Neuronal stem cell (in vitro differentiated cells): Measurements from ENCODE around the gene CD274.
"Not testable (repeated sequence)": the region's sequence is repeated elsewhere in the genome, so short reads cannot be mapped to it uniquely, and the experiment has no call there.

Experiments used
- DNase-seq: peaks from one replicate; pipeline ENCODE4 v3.0.0-alpha.2; 2013; ENCODE audit warnings: low spot score
- H2AFZ ChIP-seq: one replicate; pipeline ENCODE4 v1.6.1; 2013; ENCODE audit warnings: mild to moderate bottlenecking, low read length, inconsistent platforms
- H2AK5ac ChIP-seq: 2 replicates; pipeline ENCODE4 v1.6.1; 2013; ENCODE audit warnings: low read depth, mild to moderate bottlenecking, inconsistent platforms, low read length, moderate library complexity, mixed read lengths
- H2BK120ac ChIP-seq: 2 replicates; pipeline ENCODE4 v1.6.1; 2013; ENCODE audit warnings: low read depth, mild to moderate bottlenecking, inconsistent platforms, low read length, moderate library complexity, mixed read lengths
- H2BK12ac ChIP-seq: one replicate; pipeline ENCODE4 v1.6.1; 2013; ENCODE audit warnings: low read length, inconsistent platforms
- H2BK15ac ChIP-seq: 2 replicates; pipeline ENCODE4 v1.6.1; 2013; ENCODE audit warnings: mild to moderate bottlenecking, low read length, inconsistent platforms, mixed read lengths
- H2BK5ac ChIP-seq: one replicate; pipeline ENCODE4 v1.6.1; 2013; ENCODE audit warnings: inconsistent platforms, mild to moderate bottlenecking, low read length, moderate library complexity
- H3K14ac ChIP-seq: one replicate; pipeline ENCODE4 v1.6.1; 2013; ENCODE audit warnings: low read length, inconsistent platforms
- H3K18ac ChIP-seq: 2 replicates; pipeline ENCODE4 v1.6.1; 2013; ENCODE audit warnings: low read length, inconsistent platforms
- H3K23ac ChIP-seq: 2 replicates; pipeline ENCODE4 v1.6.1; 2013; ENCODE audit warnings: low read depth, mild to moderate bottlenecking, mixed read lengths, low read length, inconsistent platforms; ENCODE audit not compliant: poor library complexity
- H3K27ac ChIP-seq: replicated peaks from 3 replicates; pipeline ENCODE4 v1.5.1; 2013; ENCODE audit warnings: low read length, inconsistent platforms
- H3K27me3 ChIP-seq, 3 experiments: 2 replicates each; pipeline ENCODE4 v1.6.1; 2013; ENCODE audit warnings: low read length in 3 of 3, mild to moderate bottlenecking in 2 of 3, inconsistent platforms in 1 of 3, low read depth in 1 of 3, mixed read lengths in 1 of 3, moderate library complexity in 1 of 3; ENCODE audit not compliant: control insufficient read depth in 3 of 3, insufficient read depth in 3 of 3
- H3K36me3 ChIP-seq, 2 donors: replicated peaks in 1 of 2; 2 replicates each; pipeline ENCODE4 v1.6.1; 2013; ENCODE audit warnings: low read length in 2 of 2; ENCODE audit not compliant: control insufficient read depth in 2 of 2, insufficient read depth in 2 of 2
- H3K4ac ChIP-seq: 2 replicates; pipeline ENCODE4 v1.6.1; 2013; ENCODE audit warnings: inconsistent platforms, mild to moderate bottlenecking, low read length, moderate library complexity
- H3K4me1 ChIP-seq, 2 donors: 1 replicate in 1 of 2; 2 replicates in 1 of 2; pipeline ENCODE4 v1.6.1; 2013; ENCODE audit warnings: low read length in 2 of 2, low read depth in 1 of 2; ENCODE audit not compliant: control insufficient read depth in 2 of 2, insufficient read depth in 1 of 2
- H3K4me2 ChIP-seq: one replicate; pipeline ENCODE4 v1.6.1; 2013; ENCODE audit warnings: mild to moderate bottlenecking, low read length, inconsistent platforms; ENCODE audit not compliant: insufficient read depth, poor library complexity, severe bottlenecking
- H3K4me3 ChIP-seq, 2 donors: 2 replicates each; pipeline ENCODE4 v1.5.1; 2013; ENCODE audit warnings: low read length in 2 of 2, mild to moderate bottlenecking in 2 of 2, inconsistent platforms in 1 of 2, moderate library complexity in 1 of 2
- H3K79me1 ChIP-seq: one replicate; pipeline ENCODE4 v1.6.1; 2013; ENCODE audit warnings: low read depth, mild to moderate bottlenecking, inconsistent platforms, low read length, moderate library complexity
- H3K9ac ChIP-seq: one replicate; pipeline ENCODE4 v1.6.1; 2013; ENCODE audit warnings: mild to moderate bottlenecking, low read depth, low read length, inconsistent platforms; ENCODE audit not compliant: poor library complexity
- H3K9me3 ChIP-seq, 2 donors: replicated peaks in 1 of 2; 2 replicates each; pipeline versions ENCODE3 to v1.6.1; 2013; ENCODE audit warnings: low read length in 2 of 2, mild to moderate bottlenecking in 2 of 2, inconsistent platforms in 1 of 2, low read depth in 1 of 2, mixed read lengths in 1 of 2, moderate library complexity in 1 of 2; ENCODE audit not compliant: control insufficient read depth in 2 of 2, insufficient read depth in 1 of 2
- H4K8ac ChIP-seq: one replicate; pipeline ENCODE4 v1.6.1; 2013; ENCODE audit warnings: low read depth, mild to moderate bottlenecking, inconsistent platforms, low read length, moderate library complexity
- H4K91ac ChIP-seq: one replicate; pipeline ENCODE4 v1.6.1; 2013; ENCODE audit warnings: low read length, low read depth, mild to moderate bottlenecking, inconsistent platforms; ENCODE audit not compliant: poor library complexity
- WGBS, 2 donors: extraction: QIAGEN DNeasy Blood & Tissue Kit; methylation state at CpG; one replicate each; pipeline ENCODE4 v1.1.7; 2013; ENCODE audit warnings: missing lambda C conversion rate in 2 of 2, mixed read lengths in 1 of 2; ENCODE audit not compliant: insufficient read length in 2 of 2, insufficient replicate concordance in 1 of 2; ENCODE audit errors: extremely low coverage in 2 of 2; 5-methylcytosine and 5-hydroxymethylcytosine counted together

The CD274 gene

DNA sequence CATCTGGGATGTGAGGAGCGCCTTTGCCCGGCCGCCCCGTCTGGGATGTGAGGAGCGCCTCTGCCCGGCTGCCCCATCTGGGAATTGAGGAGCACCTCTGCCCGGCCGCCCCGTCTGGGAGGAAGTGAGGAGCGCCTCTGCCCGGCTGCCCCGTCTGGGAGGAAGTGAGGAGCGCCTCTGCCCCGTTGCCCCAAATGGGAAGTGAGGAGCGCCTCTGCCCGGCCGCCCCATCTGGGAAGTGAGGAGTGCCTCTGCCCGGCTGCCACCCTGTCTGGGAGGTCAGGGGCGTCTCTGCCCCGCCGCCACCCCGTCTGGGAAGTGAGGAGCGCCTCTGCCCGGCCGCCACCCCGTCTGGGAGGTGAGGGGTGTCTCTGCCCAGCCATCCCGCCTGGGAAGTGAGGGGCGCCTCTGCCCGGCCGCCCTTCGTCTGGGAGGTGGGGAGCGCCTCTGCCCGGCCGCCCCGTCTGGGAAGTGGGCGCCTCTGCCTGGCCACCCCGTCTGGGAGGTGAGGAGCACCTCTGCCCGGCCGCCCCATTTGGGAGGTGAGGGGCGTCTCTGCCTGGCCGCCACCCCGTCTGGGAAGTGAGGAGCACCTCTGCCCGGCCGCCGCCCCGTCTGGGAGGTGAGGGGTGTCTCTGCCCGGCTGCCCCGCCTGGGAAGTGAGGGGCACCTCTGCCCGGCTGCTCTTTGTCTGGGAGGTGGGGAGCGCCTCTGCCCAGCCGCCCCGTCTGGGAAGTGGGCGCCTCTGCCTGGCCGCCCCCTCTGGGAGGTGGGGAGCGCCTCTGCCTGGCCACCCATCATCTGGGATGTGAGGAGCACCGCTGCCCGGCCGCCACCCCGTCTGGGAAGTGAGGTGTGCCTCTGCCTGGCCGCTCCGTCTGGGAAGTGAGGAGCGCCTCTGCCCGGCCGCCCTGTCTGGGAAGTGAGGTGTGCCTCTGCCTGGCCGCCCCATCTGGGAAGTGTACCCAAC is 16.2 kb upstream of the CD274 start:
- no CpG with 5 or more reads among the region's 65 CpGs for WGBS, 2 donors

GRCh38 chr9:5435912-5436311 is 14.4 kb upstream of the CD274 start:
- H3K36me3 ChIP-seq = peaks cover 7 to 21% of the 10 kb centered on the region in 2 donors
- no peaks in the 10 kb centered on the region for H3K79me1 ChIP-seq
- no peaks in the 10 kb centered on the region for H3K27me3 ChIP-seq
- no peak overlapping the region for H3K27ac ChIP-seq
- H3K14ac ChIP-seq = no peak overlapping the region
- no peak for DNase-seq
- H3K9ac ChIP-seq = no peak overlapping the region
- H2BK12ac ChIP-seq = no peak overlapping the region
- peaks cover 3% of the 10 kb centered on the region in 2 donors for H3K4me1 ChIP-seq
- no peak overlapping the region for H2AK5ac ChIP-seq
- no peak overlapping the region for H3K18ac ChIP-seq
- H4K91ac ChIP-seq = no peak overlapping the region
- no peak overlapping the region for H3K4me2 ChIP-seq
- WGBS, 2 donors = no CpG with 5 or more reads among the region's 3 CpGs
- peaks cover 2 to 9% of the 10 kb centered on the region in 2 donors for H3K9me3 ChIP-seq
- no peak overlapping the region for H4K8ac ChIP-seq
- no peak overlapping the region for H3K4ac ChIP-seq
- H2BK15ac ChIP-seq = no peak overlapping the region
- no peak overlapping the region for H2BK5ac ChIP-seq
- H3K23ac ChIP-seq = no peak overlapping the region
- H2AFZ ChIP-seq = no peak overlapping the region
- peak overlapping the region in 1 of 2 donors; percentile 16 for H3K4me3 ChIP-seq
- H2BK120ac ChIP-seq = no peak overlapping the region

More for the DNA sequence above, 16.2 kb upstream of the CD274 start:
- H2AFZ ChIP-seq, H3K4me2 ChIP-seq, H3K9me3 ChIP-seq, H2BK12ac ChIP-seq, H2BK5ac ChIP-seq, H3K4me3 ChIP-seq, H2BK15ac ChIP-seq, H2AK5ac ChIP-seq, H3K4me1 ChIP-seq, H3K79me1 ChIP-seq, H3K18ac ChIP-seq, H3K4ac ChIP-seq, H4K8ac ChIP-seq, H3K27me3 ChIP-seq, H3K14ac ChIP-seq, DNase-seq, H3K23ac ChIP-seq, H2BK120ac ChIP-seq, H3K9ac ChIP-seq, H3K27ac ChIP-seq, H4K91ac ChIP-seq: not testable (repeated sequence)
- H3K36me3 ChIP-seq = peaks cover 7 to 28% of the 10 kb centered on the region in 2 donors

DNA sequence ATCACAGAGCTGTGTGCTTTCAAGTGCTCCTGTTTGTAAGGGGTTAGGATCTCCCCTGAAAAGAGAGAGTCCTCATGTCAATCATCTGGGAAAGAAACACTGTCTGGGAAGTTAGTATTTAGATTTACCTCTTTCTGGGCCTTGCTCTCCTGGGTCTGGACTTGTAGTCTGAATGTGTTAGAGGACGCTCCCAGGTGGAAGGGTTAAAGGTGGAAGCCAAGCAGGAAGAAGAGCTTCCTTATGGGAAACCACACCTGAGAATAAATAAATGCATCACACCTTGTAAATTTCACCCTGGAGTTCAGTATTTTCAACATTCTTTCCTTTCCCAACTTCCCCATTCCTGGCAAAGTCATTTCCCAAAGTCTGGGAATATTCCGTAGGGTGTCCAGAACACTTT is 13.9 kb upstream of the CD274 start:
- Histone ChIP-seq H3K27me3 (no peaks in the 10 kb centered on the region), H4K8ac (no peak overlapping the region), H3K27ac (no peak overlapping the region), H3K4me3 (no peak overlapping the region), H2AFZ (no peak overlapping the region), H3K23ac (no peak overlapping the region), H2BK12ac (no peak overlapping the region), H2BK120ac (no peak overlapping the region), H4K91ac (no peak overlapping the region), H3K79me1 (no peaks in the 10 kb centered on the region), H3K14ac (no peak overlapping the region), H2AK5ac (no peak overlapping the region), H2BK15ac (no peak overlapping the region), H3K18ac (no peak overlapping the region), H3K4me1 (peaks cover 3% of the 10 kb centered on the region in 2 donors), H3K9ac (no peak overlapping the region), H3K9me3 (peaks cover 2 to 9% of the 10 kb centered on the region in 2 donors), H3K4ac (no peak overlapping the region), H3K36me3 (peaks cover 7 to 18% of the 10 kb centered on the region in 2 donors), H3K4me2 (no peak overlapping the region), H2BK5ac (no peak overlapping the region)
- DNase-seq = no peak
- no CpG with 5 or more reads among the region's 2 CpGs for WGBS, 2 donors
